ENCODE data around the gene FOXO1. TPM values are rescaled to one million over a fixed set of nuclear protein-coding genes. Genes with fewer than 3 reads are reported as not detected.

Gene FOXO1
- total RNA-seq, 1 donor from 2014 or later = 8.9 TPM

DNA sequence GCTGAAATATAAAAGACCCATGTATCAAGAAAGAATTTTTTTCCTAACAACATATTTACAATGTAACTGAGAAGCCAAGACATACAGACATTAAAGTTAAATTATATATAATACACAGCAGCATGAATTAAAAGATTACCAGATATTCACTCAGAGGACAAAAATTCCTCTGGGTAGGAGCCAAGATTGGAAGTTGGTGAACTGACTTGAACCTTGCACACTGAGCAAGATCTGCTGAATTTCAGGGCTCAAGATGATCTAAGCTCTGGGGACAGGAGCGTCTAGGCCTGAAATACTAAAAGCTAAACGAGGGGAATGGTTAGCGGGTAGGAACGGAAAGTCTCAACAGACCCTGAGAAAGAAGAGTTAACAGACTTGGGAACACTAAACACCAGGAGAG, 8.5 kb downstream of the FOXO1 start:
- Mint-ChIP-seq H3K36me3 (ENCODE audit: low read depth) (peaks cover 9% of the 10 kb centered on the region), H3K4me3 (no peak overlapping the region), H3K27ac (ENCODE audit: unreplicated experiment) (no peak overlapping the region), H3K4me1 (peaks cover 6% of the 10 kb centered on the region), H3K27me3 (ENCODE audit: low read depth) (peaks cover 9% of the 10 kb centered on the region), H3K9me3 (peaks cover 6% of the 10 kb centered on the region)
- TF ChIP-seq, protein P1, sequence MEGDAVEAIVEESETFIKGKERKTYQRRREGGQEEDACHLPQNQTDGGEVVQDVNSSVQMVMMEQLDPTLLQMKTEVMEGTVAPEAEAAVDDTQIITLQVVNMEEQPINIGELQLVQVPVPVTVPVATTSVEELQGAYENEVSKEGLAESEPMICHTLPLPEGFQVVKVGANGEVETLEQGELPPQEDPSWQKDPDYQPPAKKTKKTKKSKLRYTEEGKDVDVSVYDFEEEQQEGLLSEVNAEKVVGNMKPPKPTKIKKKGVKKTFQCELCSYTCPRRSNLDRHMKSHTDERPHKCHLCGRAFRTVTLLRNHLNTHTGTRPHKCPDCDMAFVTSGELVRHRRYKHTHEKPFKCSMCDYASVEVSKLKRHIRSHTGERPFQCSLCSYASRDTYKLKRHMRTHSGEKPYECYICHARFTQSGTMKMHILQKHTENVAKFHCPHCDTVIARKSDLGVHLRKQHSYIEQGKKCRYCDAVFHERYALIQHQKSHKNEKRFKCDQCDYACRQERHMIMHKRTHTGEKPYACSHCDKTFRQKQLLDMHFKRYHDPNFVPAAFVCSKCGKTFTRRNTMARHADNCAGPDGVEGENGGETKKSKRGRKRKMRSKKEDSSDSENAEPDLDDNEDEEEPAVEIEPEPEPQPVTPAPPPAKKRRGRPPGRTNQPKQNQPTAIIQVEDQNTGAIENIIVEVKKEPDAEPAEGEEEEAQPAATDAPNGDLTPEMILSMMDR (conservative IDR thresholded peaks at IDR 0.05) = no peak
- DNase-seq (ENCODE audit: low read depth, low spot score) = no peak

DNA sequence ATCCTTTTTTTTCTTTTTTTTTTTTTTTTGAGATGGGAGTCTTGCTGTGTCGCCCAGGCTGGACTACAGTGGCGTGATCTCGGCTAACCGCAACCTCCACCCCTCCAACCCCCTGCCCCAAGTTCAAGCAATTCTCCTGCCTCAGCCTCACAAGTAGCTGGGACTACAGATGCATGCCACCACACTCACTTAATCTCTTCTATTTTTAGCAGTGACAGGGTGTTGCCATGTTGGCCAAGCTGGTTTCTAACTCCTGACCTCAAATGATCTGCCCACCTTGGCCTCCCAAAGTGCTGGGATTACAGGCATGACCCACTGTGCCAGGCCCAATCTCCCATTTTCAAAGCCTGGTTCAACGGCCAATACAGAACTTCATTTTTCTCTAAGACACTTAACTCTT, 9.1 kb downstream of the FOXO1 start:
- Mint-ChIP-seq H3K4me1 (peaks cover 6% of the 10 kb centered on the region), H3K27ac (ENCODE audit: unreplicated experiment) (no peak overlapping the region), H3K36me3 (ENCODE audit: low read depth) (peaks cover 9% of the 10 kb centered on the region), H3K4me3 (no peak overlapping the region), H3K27me3 (ENCODE audit: low read depth) (peaks cover 2% of the 10 kb centered on the region), H3K9me3 (peaks cover 6% of the 10 kb centered on the region)
- TF ChIP-seq, protein P1 (conservative IDR thresholded peaks at IDR 0.05) = no peak
- no peak for DNase-seq (ENCODE audit: low read depth, low spot score)

DNA sequence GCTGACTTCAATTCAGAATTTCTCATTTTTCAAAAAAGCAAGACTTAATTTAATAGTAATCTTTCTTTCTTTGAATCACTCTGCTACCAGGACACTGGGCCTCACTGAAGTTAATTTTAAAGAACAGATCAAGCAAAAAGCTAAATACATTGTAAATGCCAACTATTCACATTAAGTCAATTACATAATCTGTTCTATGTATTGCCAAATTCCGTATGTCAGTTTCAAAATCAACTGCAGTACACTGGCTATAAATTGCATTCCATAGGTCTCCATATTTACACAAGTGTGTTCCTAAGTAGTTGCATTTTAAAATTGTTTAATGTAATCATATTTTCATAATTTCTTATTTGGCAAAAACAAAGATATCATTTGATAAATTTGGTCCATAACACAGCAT, 10.1 kb downstream of the FOXO1 start:
- Mint-ChIP-seq H3K9me3 (peaks cover 6% of the 10 kb centered on the region), H3K27me3 (ENCODE audit: low read depth) (no peaks in the 10 kb centered on the region), H3K36me3 (ENCODE audit: low read depth) (peaks cover 9% of the 10 kb centered on the region), H3K4me3 (no peak overlapping the region), H3K4me1 (peaks cover 6% of the 10 kb centered on the region), H3K27ac (ENCODE audit: unreplicated experiment) (no peak overlapping the region)
- DNase-seq (ENCODE audit: low read depth, low spot score) = no peak
- TF ChIP-seq, protein P1 (conservative IDR thresholded peaks at IDR 0.05) = no peak

DNA sequence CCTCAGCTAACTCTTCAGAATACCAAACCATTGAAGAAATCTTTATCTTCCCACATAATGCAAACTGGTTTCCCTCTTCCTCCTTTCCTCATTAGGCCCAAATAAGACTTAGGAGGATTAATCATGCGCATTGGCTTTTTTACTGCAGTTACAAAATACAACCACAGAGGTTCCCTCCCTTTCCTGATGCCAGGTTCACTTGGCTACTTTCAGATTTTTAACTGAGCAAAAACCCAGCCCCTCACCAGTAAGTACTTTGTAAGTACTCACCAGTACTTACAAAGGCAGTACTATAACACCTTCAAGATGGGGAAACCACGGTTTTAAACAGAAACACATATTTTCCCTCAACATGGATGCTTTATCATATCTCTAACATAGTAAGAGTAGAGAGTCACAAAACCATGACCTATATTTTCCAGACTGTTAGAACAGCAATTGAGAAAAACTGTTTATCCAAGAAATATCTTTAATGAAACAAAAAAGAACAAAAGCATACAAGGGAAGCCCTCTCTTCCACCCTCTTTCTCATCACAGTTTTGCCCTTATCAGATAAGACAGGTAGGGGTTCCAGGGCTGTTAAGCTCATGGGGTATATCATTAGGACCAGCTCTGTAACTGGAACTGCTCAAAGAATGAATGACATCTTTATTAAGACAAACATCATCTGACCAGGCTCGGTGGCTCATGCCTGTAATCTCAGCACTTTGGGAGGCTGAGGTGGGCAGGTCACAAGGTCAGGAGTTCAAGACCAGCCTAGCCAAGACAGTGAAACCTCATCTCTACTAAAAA, 12.7 kb downstream of the FOXO1 start:
- H3K4me3 Mint-ChIP-seq = no peak overlapping the region
- TF ChIP-seq, protein P1 (conservative IDR thresholded peaks at IDR 0.05) = no peak
- no peaks in the 10 kb centered on the region for H3K27me3 Mint-ChIP-seq (ENCODE audit: low read depth)
- H3K36me3 Mint-ChIP-seq (ENCODE audit: low read depth) = peaks cover 9% of the 10 kb centered on the region
- no peak for DNase-seq (ENCODE audit: low read depth, low spot score)
- no peak overlapping the region for H3K27ac Mint-ChIP-seq (ENCODE audit: unreplicated experiment)
- H3K9me3 Mint-ChIP-seq = peaks cover 6% of the 10 kb centered on the region
- H3K4me1 Mint-ChIP-seq = peaks cover 18% of the 10 kb centered on the region

DNA sequence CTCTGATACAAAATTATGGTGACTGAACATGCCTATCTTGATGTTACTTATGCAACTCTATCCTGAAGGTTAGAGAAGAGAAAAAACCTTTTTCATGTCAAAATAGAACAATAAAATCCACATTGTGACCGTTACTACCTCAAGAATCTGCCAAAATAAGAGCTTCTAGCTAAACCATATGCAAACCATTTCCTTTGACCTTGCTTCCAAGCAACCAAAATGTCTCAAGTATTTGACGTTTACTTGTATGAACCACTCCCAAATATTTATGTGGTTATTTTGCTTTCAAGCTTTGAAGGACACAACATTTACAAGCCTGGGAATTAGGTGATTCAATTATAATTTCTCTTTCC, 13.9 kb downstream of the FOXO1 start:
- H3K27me3 Mint-ChIP-seq (ENCODE audit: low read depth) = no peaks in the 10 kb centered on the region
- H3K36me3 Mint-ChIP-seq (ENCODE audit: low read depth) = peaks cover 2% of the 10 kb centered on the region
- H3K4me3 Mint-ChIP-seq = no peak overlapping the region
- no peak for DNase-seq (ENCODE audit: low read depth, low spot score)
- no peak overlapping the region for H3K27ac Mint-ChIP-seq (ENCODE audit: unreplicated experiment)
- TF ChIP-seq, protein P1 (conservative IDR thresholded peaks at IDR 0.05) = no peak
- peaks cover 27% of the 10 kb centered on the region for H3K4me1 Mint-ChIP-seq
- peaks cover 2% of the 10 kb centered on the region for H3K9me3 Mint-ChIP-seq

Measured in neural crest cell (in vitro differentiated cells).